Measurements from ENCODE around the gene HNRNPA3. TPM values are rescaled to one million over a fixed set of nuclear protein-coding genes. Genes with fewer than 3 reads are reported as not detected.
A peak's percentile ranks its signal among the peaks of the same experiment; 100 is the strongest.

Gene HNRNPA3
- total RNA-seq, 1 experiment from 2014 or later = 328 TPM

GRCh38 chr2:177242121-177242987 lies 29.8 kb downstream of the HNRNPA3 start:
- Histone ChIP-seq H3K9me3 (ENCODE audit: control insufficient read depth in 1 of 2, insufficient read depth in 1 of 2, low read depth in 1 of 2, low read length in 2 of 2) (no peaks in the 10 kb centered on the region), H4K20me1 (ENCODE audit: insufficient read depth) (no peaks in the 10 kb centered on the region), H3K4me2 (ENCODE audit: low read length) (peak overlapping the region; percentile 76), H3K9ac (ENCODE audit: low read length) (peak overlapping the region; percentile 59), H3K27me3 (ENCODE audit: insufficient read depth, low read length) (no peaks in the 10 kb centered on the region), H3K4me3 (replicated peaks in 1 of 2; ENCODE audit: low read depth in 1 of 2, low read length in 2 of 2) (peak overlapping the region; percentile 27 to 48), H3K36me3 (ENCODE audit: control insufficient read depth in 1 of 2, insufficient read depth in 2 of 2, low read length in 2 of 2) (no peaks in the 10 kb centered on the region; a peak in 1 of 4 replicates), H3K9me2 (ENCODE audit: insufficient read depth) (no peaks in the 10 kb centered on the region), H3K4me1 (ENCODE audit: control insufficient read depth in 1 of 2, insufficient read depth in 2 of 2, low read length in 2 of 2) (peaks cover 66 to 77% of the 10 kb centered on the region in 2 experiments), H2AFZ (ENCODE audit: low read depth, low read length, poor library complexity, severe bottlenecking) (no peak overlapping the region), H3K79me2 (ENCODE audit: insufficient read depth, low read length) (peaks cover 100% of the 10 kb centered on the region), H3K27ac (ENCODE audit: low read depth, low read length) (peak overlapping the region; percentile 81)
- CTCF ChIA-PET = no interaction called here
- DNase-seq (ENCODE audit: low read depth, low spot score) (peak; percentile 83), ATAC-seq (peak; percentile 71)
- TSS peak; percentile 79 for BruUV-seq (replicated peaks)
- intact Hi-C loops (cut with micrococcal nuclease) = loop anchor here (1.0 kb wide), 1 partner anchor 30 kb away; the partner anchor contains the start of gene HNRNPA3
- RAD21 ChIA-PET (ENCODE audit: low non-redundant PET in 1 of 2, low total read pairs in 2 of 2, uncharacterized antibody in 2 of 2, unreplicated experiment in 2 of 2) = no interaction called here
- POLR2A ChIA-PET = interaction anchor here (1.5 kb wide), 1 partner anchor 22 kb away, joined by 5 read pairs; the partner anchor contains the start of gene NFE2L2
- TF ChIP-seq MAX (IDR thresholded peaks at IDR 0.05) (peak; percentile 74), YY1 (IDR thresholded peaks at IDR 0.05; ENCODE audit: extremely low read depth, insufficient replicate concordance, low read depth, low read length) (peak; percentile 91), EGR1 (IDR thresholded peaks at IDR 0.05; ENCODE audit: low read depth) (peak; percentile 27; the same call in 1 of the 2 replicates), SP1 (IDR thresholded peaks at IDR 0.05; ENCODE audit: low read depth) (peak; percentile 91), SIN3A (IDR thresholded peaks at IDR 0.05; ENCODE audit: low read depth) (peak; percentile 70; the same call in 1 of the 2 replicates), ATF3 (IDR thresholded peaks at IDR 0.05) (0 out of 2 replicates have a peak, but pooled peaks have one; percentile 51), CTCF (IDR thresholded peaks at IDR 0.05 in 2 of 3, conservative IDR thresholded peaks at IDR 0.05 in 1 of 3; ENCODE audit: borderline replicate concordance in 1 of 3, insufficient read depth in 1 of 3, low read depth in 2 of 3, low read length in 2 of 3) (no peak), RAD21 (IDR thresholded peaks at IDR 0.05; ENCODE audit: low read depth) (no peak), ZNF274 (IDR thresholded peaks at IDR 0.05; ENCODE audit: low read depth, low read length) (no peak), CBX3 (IDR thresholded peaks at IDR 0.05; ENCODE audit: low read depth) (peak; percentile 90), FOSL1 (IDR thresholded peaks at IDR 0.05; ENCODE audit: low read depth) (peak; percentile 82), CEBPB (IDR thresholded peaks at IDR 0.05; ENCODE audit: low read depth) (peak; percentile 95), EZH2phosphoT487 (IDR thresholded peaks at IDR 0.05; ENCODE audit: borderline replicate concordance) (no peak), POLR2AphosphoS5 (IDR thresholded peaks at IDR 0.05; ENCODE audit: low read depth, low read length) (peak; percentile 54), ZFX (IDR thresholded peaks at IDR 0.05) (no peak), REST (IDR thresholded peaks at IDR 0.05; ENCODE audit: low read depth) (no peak), ZBTB33 (IDR thresholded peaks at IDR 0.05; ENCODE audit: extremely low read depth, insufficient replicate concordance, low read length) (no peak)
